Mesendoderm (in vitro differentiated cells): ENCODE measurements around the gene TNFAIP8L1.

ENCODE experiments used
- DNase-seq: peaks from one replicate; pipeline ENCODE4 v3.0.0; 2013
- H2AK5ac ChIP-seq: 2 replicates; pipeline ENCODE4 v1.6.1; 2013; ENCODE audit warnings: low read length, inconsistent platforms
- H2BK120ac ChIP-seq: 2 replicates; pipeline ENCODE4 v1.6.1; 2013; ENCODE audit warnings: low read depth, mild to moderate bottlenecking, low read length, moderate library complexity, mixed read lengths
- H2BK15ac ChIP-seq: replicated peaks from 2 replicates; pipeline ENCODE4 v1.6.1; 2013; ENCODE audit warnings: low read depth, mild to moderate bottlenecking, moderate library complexity
- H2BK5ac ChIP-seq: 2 replicates; pipeline ENCODE4 v1.6.1; 2013; ENCODE audit warnings: low read length, inconsistent platforms
- H3K18ac ChIP-seq: 2 replicates; pipeline ENCODE4 v1.6.1; 2013; ENCODE audit warnings: mild to moderate bottlenecking, low read length, mixed read lengths
- H3K23ac ChIP-seq: one replicate; pipeline ENCODE4 v1.6.1; 2013; ENCODE audit warnings: low read length
- H3K27ac ChIP-seq: 2 replicates; pipeline ENCODE4 v1.5.1; 2013; ENCODE audit warnings: low read depth, mild to moderate bottlenecking, inconsistent platforms, low read length, moderate library complexity
- H3K27me3 ChIP-seq: 2 replicates; pipeline ENCODE4 v1.6.1; 2013; ENCODE audit warnings: low read length, control low read depth, mild to moderate bottlenecking, inconsistent platforms; ENCODE audit not compliant: insufficient read depth, poor library complexity
- H3K36me3 ChIP-seq: 2 replicates; pipeline ENCODE4 v1.6.1; 2013; ENCODE audit warnings: low read length, inconsistent platforms; ENCODE audit not compliant: control insufficient read depth, insufficient read depth
- H3K4ac ChIP-seq: one replicate; pipeline ENCODE4 v1.6.1; 2013; ENCODE audit warnings: low read depth, mild to moderate bottlenecking, low read length, moderate library complexity
- H3K4me1 ChIP-seq: 2 replicates; pipeline ENCODE4 v1.6.1; 2013; ENCODE audit warnings: low read depth, low read length, inconsistent platforms; ENCODE audit not compliant: control insufficient read depth
- H3K4me2 ChIP-seq: 2 replicates; pipeline ENCODE4 v1.6.1; 2013; ENCODE audit warnings: low read length
- H3K4me3 ChIP-seq: 2 replicates; pipeline ENCODE4 v1.5.1; 2013; ENCODE audit warnings: mild to moderate bottlenecking, low read length
- H3K56ac ChIP-seq: one replicate; pipeline ENCODE4 v1.6.1; 2013; ENCODE audit warnings: low read length
- H3K79me1 ChIP-seq: 2 replicates; pipeline ENCODE4 v1.6.1; 2013; ENCODE audit warnings: low read length, inconsistent platforms
- H3K79me2 ChIP-seq: 2 replicates; pipeline ENCODE4 v1.6.1; 2013; ENCODE audit warnings: mild to moderate bottlenecking, low read length; ENCODE audit not compliant: control insufficient read depth, insufficient read depth
- H3K9ac ChIP-seq: 2 replicates; pipeline ENCODE4 v1.6.1; 2013; ENCODE audit warnings: low read length, inconsistent platforms
- H4K5ac ChIP-seq: one replicate; pipeline ENCODE4 v1.6.1; 2013; ENCODE audit warnings: low read length
- H4K8ac ChIP-seq: one replicate; pipeline ENCODE4 v1.6.1; 2013; ENCODE audit warnings: low read depth, mild to moderate bottlenecking, control low read depth, low read length, moderate library complexity
- WGBS: extraction: QIAGEN DNeasy Blood & Tissue Kit; methylation state at CpG from one replicate; pipeline ENCODE4 v1.1.7; 2013; ENCODE audit warnings: low lambda C conversion rate, missing lambda C conversion rate; ENCODE audit not compliant: insufficient coverage; ENCODE audit errors: extremely low coverage; 5-methylcytosine and 5-hydroxymethylcytosine counted together

TNFAIP8L1 gene

GRCh38 chr19:4613254-4613751 lies 26.0 kb upstream of the TNFAIP8L1 start:
- H3K23ac ChIP-seq, result no peak overlapping the region
- H3K56ac ChIP-seq, result no peak overlapping the region
- H3K4me1 ChIP-seq, result no peaks in the 10 kb centered on the region
- no peak overlapping the region for H3K27ac ChIP-seq
- H3K4ac ChIP-seq, result no peak overlapping the region
- no peaks in the 10 kb centered on the region for H3K27me3 ChIP-seq
- H2BK5ac ChIP-seq, result no peak overlapping the region
- H3K36me3 ChIP-seq, result no peaks in the 10 kb centered on the region
- no peak for DNase-seq
- no peak overlapping the region for H4K8ac ChIP-seq
- H2BK15ac ChIP-seq, result no peak overlapping the region
- H2BK120ac ChIP-seq, result no peak overlapping the region
- H3K4me2 ChIP-seq, result no peak overlapping the region
- no peaks in the 10 kb centered on the region for H3K79me2 ChIP-seq
- no peak overlapping the region for H3K18ac ChIP-seq
- H4K5ac ChIP-seq, result no peak overlapping the region
- H3K4me3 ChIP-seq, result no peak overlapping the region
- no peaks in the 10 kb centered on the region for H3K79me1 ChIP-seq
- no peak overlapping the region for H2AK5ac ChIP-seq
- no CpG with 5 or more reads among the region's 8 CpGs for WGBS
- H3K9ac ChIP-seq, result no peak overlapping the region

GRCh38 chr19:4618019-4618418 lies 21.3 kb upstream of the TNFAIP8L1 start:
- no peak overlapping the region for H4K5ac ChIP-seq
- no peak overlapping the region for H3K4me2 ChIP-seq
- H3K79me2 ChIP-seq, result no peaks in the 10 kb centered on the region
- H2BK120ac ChIP-seq, result no peak overlapping the region
- H2BK15ac ChIP-seq, result no peak overlapping the region
- no peak overlapping the region for H4K8ac ChIP-seq
- DNase-seq, result no peak
- no peak overlapping the region for H2BK5ac ChIP-seq
- H3K4me3 ChIP-seq, result no peak overlapping the region
- no peak overlapping the region for H3K56ac ChIP-seq
- no peak overlapping the region for H3K18ac ChIP-seq
- H3K36me3 ChIP-seq, result no peaks in the 10 kb centered on the region
- H3K4me1 ChIP-seq, result no peaks in the 10 kb centered on the region
- H3K27me3 ChIP-seq, result no peaks in the 10 kb centered on the region
- no peak overlapping the region for H3K27ac ChIP-seq
- no peaks in the 10 kb centered on the region for H3K79me1 ChIP-seq
- H3K9ac ChIP-seq, result no peak overlapping the region
- WGBS, result 83% methylated on average over 1 of the region's 6 CpGs
- H3K23ac ChIP-seq, result no peak overlapping the region
- no peak overlapping the region for H3K4ac ChIP-seq
- no peak overlapping the region for H2AK5ac ChIP-seq

- Histone ChIP-seq H2BK5ac (no peak overlapping the region), H4K8ac (no peak overlapping the region), H3K56ac (no peak overlapping the region), H3K4me2 (no peak overlapping the region), H4K5ac (no peak overlapping the region), H3K9ac (no peak overlapping the region), H2BK15ac (no peak overlapping the region), H3K36me3 (no peaks in the 10 kb centered on the region), H3K23ac (no peak overlapping the region), H3K27me3 (no peaks in the 10 kb centered on the region), H3K4me1 (no peaks in the 10 kb centered on the region), H3K4me3 (no peak overlapping the region), H3K79me1 (no peaks in the 10 kb centered on the region), H3K27ac (no peak overlapping the region), H3K18ac (no peak overlapping the region), H2BK120ac (no peak overlapping the region), H3K79me2 (no peaks in the 10 kb centered on the region), H2AK5ac (no peak overlapping the region), H3K4ac (no peak overlapping the region)
- no peak for DNase-seq
- WGBS, result no CpG with 5 or more reads among the region's 17 CpGs
These were observed 19.5 kb upstream of the TNFAIP8L1 start for GRCh38 chr19:4619668-4620294.

- no peak for DNase-seq
- H3K18ac ChIP-seq, result no peak overlapping the region
- no peak overlapping the region for H3K27ac ChIP-seq
- no peaks in the 10 kb centered on the region for H3K79me2 ChIP-seq
- no peaks in the 10 kb centered on the region for H3K4me1 ChIP-seq
- no peak overlapping the region for H3K4ac ChIP-seq
- no peak overlapping the region for H3K4me3 ChIP-seq
- no peak overlapping the region for H2BK5ac ChIP-seq
- H3K27me3 ChIP-seq, result no peaks in the 10 kb centered on the region
- H3K79me1 ChIP-seq, result no peaks in the 10 kb centered on the region
- H2AK5ac ChIP-seq, result no peak overlapping the region
- no peak overlapping the region for H3K4me2 ChIP-seq
- H2BK120ac ChIP-seq, result no peak overlapping the region
- WGBS, result no CpG with 5 or more reads among the region's 2 CpGs
- no peaks in the 10 kb centered on the region for H3K36me3 ChIP-seq
- no peak overlapping the region for H3K23ac ChIP-seq
- no peak overlapping the region for H3K9ac ChIP-seq
- H2BK15ac ChIP-seq, result no peak overlapping the region
- H4K5ac ChIP-seq, result no peak overlapping the region
- no peak overlapping the region for H4K8ac ChIP-seq
- H3K56ac ChIP-seq, result no peak overlapping the region
These were observed 18.6 kb upstream of the TNFAIP8L1 start for GRCh38 chr19:4620675-4621074.

GRCh38 chr19:4622695-4623421 lies 16.5 kb upstream of the TNFAIP8L1 start:
- H4K5ac ChIP-seq, result no peak overlapping the region
- no peaks in the 10 kb centered on the region for H3K27me3 ChIP-seq

More at GRCh38 chr19:4622695-4623421, 16.5 kb upstream of the TNFAIP8L1 start:
- no peak overlapping the region for H2BK15ac ChIP-seq
- no peak overlapping the region for H4K8ac ChIP-seq
- no peak overlapping the region for H3K4ac ChIP-seq
- H3K36me3 ChIP-seq, result no peaks in the 10 kb centered on the region
- no peak overlapping the region for H3K4me3 ChIP-seq
- no peak overlapping the region for H3K27ac ChIP-seq
- no peak overlapping the region for H3K4me2 ChIP-seq
- no peak overlapping the region for H2AK5ac ChIP-seq
- WGBS, result no CpG with 5 or more reads among the region's 12 CpGs
- H3K9ac ChIP-seq, result no peak overlapping the region
- no peak overlapping the region for H2BK120ac ChIP-seq
- H2BK5ac ChIP-seq, result no peak overlapping the region
- H3K18ac ChIP-seq, result no peak overlapping the region
- no peaks in the 10 kb centered on the region for H3K79me1 ChIP-seq
- H3K79me2 ChIP-seq, result no peaks in the 10 kb centered on the region
- no peak overlapping the region for H3K56ac ChIP-seq
- H3K4me1 ChIP-seq, result no peaks in the 10 kb centered on the region
- DNase-seq, result peak; percentile 54
- no peak overlapping the region for H3K23ac ChIP-seq
